Measurements from ENCODE around the gene XPNPEP1. TPM values are rescaled to one million over a fixed set of nuclear protein-coding genes. Genes with fewer than 3 reads are reported as not detected.

The XPNPEP1 gene
- total RNA-seq, 1 experiment from 2014 or later = 71.3 TPM

- no peak for DNase-seq
- Histone ChIP-seq H3K4ac (ENCODE audit: low read depth, low read length) (no peak overlapping the region), H4K20me1 (ENCODE audit: control insufficient read depth, insufficient read depth, insufficient read length) (no peaks in the 10 kb centered on the region), H3K23ac (ENCODE audit: insufficient read length, low read depth, low read length) (no peak overlapping the region), H3K56ac (ENCODE audit: insufficient read length, low read depth, low read length) (no peak overlapping the region), H3T11ph (ENCODE audit: low read length) (no peak overlapping the region), H2AK5ac (ENCODE audit: insufficient read length, low read length) (no peak overlapping the region), H2BK5ac (ENCODE audit: insufficient read length, low read length) (no peak overlapping the region), H2BK12ac (ENCODE audit: insufficient read length, low read depth, low read length) (no peak overlapping the region), H3K27me3 (ENCODE audit: insufficient read depth, low read length) (0 out of 2 replicates have a peak, but pooled peaks cover 2% of the 10 kb centered on the region), H3K18ac (ENCODE audit: insufficient read length, low read depth, low read length) (no peak overlapping the region), H4K91ac (ENCODE audit: insufficient read length, low read depth, low read length) (no peak overlapping the region), H3K4me1 (ENCODE audit: insufficient read depth, low read length) (peaks cover 17% of the 10 kb centered on the region; the same call in 1 of the 2 replicates), H3K14ac (ENCODE audit: insufficient read depth, low read length) (no peak overlapping the region), H2BK120ac (ENCODE audit: low read depth, low read length, poor library complexity, severe bottlenecking) (no peak overlapping the region), H3K79me1 (ENCODE audit: insufficient read depth, low read depth, low read length, poor library complexity, severe bottlenecking) (no peaks in the 10 kb centered on the region), H3K9me3 (ENCODE audit: control insufficient read depth, low read depth, low read length) (no peaks in the 10 kb centered on the region), H3K4me2 (ENCODE audit: insufficient read depth, insufficient read length, low read length) (no peak overlapping the region), H4K5ac (ENCODE audit: insufficient read length, low read depth, low read length) (no peak overlapping the region), H4K8ac (replicated peaks; ENCODE audit: insufficient read length, low read depth, low read length) (no peak overlapping the region), H3K23me2 (ENCODE audit: insufficient read length, low read depth, low read length, poor library complexity, severe bottlenecking) (peaks cover 8% of the 10 kb centered on the region), H3K27ac (ENCODE audit: insufficient read length, low read depth, low read length) (no peak overlapping the region), H3K9ac (ENCODE audit: extremely low read depth, insufficient read length, low read length) (no peak overlapping the region), H3K79me2 (ENCODE audit: insufficient read depth, low read length) (no peaks in the 10 kb centered on the region), H2BK20ac (ENCODE audit: low read depth, low read length, poor library complexity, severe bottlenecking) (no peak overlapping the region), H2AFZ (ENCODE audit: low read length) (no peak overlapping the region), H2BK15ac (ENCODE audit: low read depth, low read length) (no peak overlapping the region)
- WGBS (ENCODE audit: extremely low coverage, insufficient read length, low lambda C conversion rate) = no CpG with 5 or more reads among the region's 2 CpGs
- Mint-ChIP-seq H3K9me3 (no peaks in the 10 kb centered on the region; a peak in 2 of 5 replicates), H3K27me3 (ENCODE audit: low read depth) (peaks cover 7% of the 10 kb centered on the region), H3K36me3 (ENCODE audit: insufficient read depth in 1 of 3, low read depth in 3 of 3) (peaks cover 0 to 11% (median 0%) of the 10 kb centered on the region in 3 experiments; a peak in 2 of 7 replicates), H3K4me1 (peaks cover 46 to 50% of the 10 kb centered on the region in 2 experiments), H3K4me3 (no peak overlapping the region), H3K27ac (no peak overlapping the region)
- TF ChIP-seq, protein P1, sequence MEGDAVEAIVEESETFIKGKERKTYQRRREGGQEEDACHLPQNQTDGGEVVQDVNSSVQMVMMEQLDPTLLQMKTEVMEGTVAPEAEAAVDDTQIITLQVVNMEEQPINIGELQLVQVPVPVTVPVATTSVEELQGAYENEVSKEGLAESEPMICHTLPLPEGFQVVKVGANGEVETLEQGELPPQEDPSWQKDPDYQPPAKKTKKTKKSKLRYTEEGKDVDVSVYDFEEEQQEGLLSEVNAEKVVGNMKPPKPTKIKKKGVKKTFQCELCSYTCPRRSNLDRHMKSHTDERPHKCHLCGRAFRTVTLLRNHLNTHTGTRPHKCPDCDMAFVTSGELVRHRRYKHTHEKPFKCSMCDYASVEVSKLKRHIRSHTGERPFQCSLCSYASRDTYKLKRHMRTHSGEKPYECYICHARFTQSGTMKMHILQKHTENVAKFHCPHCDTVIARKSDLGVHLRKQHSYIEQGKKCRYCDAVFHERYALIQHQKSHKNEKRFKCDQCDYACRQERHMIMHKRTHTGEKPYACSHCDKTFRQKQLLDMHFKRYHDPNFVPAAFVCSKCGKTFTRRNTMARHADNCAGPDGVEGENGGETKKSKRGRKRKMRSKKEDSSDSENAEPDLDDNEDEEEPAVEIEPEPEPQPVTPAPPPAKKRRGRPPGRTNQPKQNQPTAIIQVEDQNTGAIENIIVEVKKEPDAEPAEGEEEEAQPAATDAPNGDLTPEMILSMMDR (conservative IDR thresholded peaks at IDR 0.05) = no peak
Measured at GRCh38 chr10:109926825-109927224, 3.5 kb upstream of the XPNPEP1 start.

Data from H9 (cell line).